Inflammatory macrophage treated with lipopolysaccharide for 1 hour (primary cell): Measurements from ENCODE around the gene PKN2.
A peak's percentile ranks its signal among the peaks of the same experiment; 100 is the strongest.
"Not testable (repeated sequence)": the region's sequence is repeated elsewhere in the genome, so short reads cannot be mapped to it uniquely, and the experiment has no call there.

Experiments used
- DNase-seq, 2 donors: peaks; one replicate each; pipeline ENCODE4 v3.0.0-alpha.2; 2020 to 2022

Gene PKN2

GRCh38 chr1:88800382-88801051 lies 116.4 kb downstream of the PKN2 start:
- peak in 1 of 2 donors; percentile 12 for DNase-seq

- peak; percentile 21 to 53 for DNase-seq
These were observed 117.6 kb downstream of the PKN2 start for GRCh38 chr1:88801575-88802208.

GRCh38 chr1:88802404-88802803 lies 118.3 kb downstream of the PKN2 start:
- no peak for DNase-seq

GRCh38 chr1:88802950-88803349 lies 118.9 kb downstream of the PKN2 start:
- no peak for DNase-seq

GRCh38 chr1:88803444-88803843 lies 119.4 kb downstream of the PKN2 start:
- no peak for DNase-seq

GRCh38 chr1:88812366-88812765 lies 128.3 kb downstream of the PKN2 start:
- DNase-seq = no peak

GRCh38 chr1:88813471-88813870 lies 129.4 kb downstream of the PKN2 start:
- no peak for DNase-seq

GRCh38 chr1:88819642-88820041 lies 135.6 kb downstream of the PKN2 start:
- not testable (repeated sequence) for DNase-seq

GRCh38 chr1:88825721-88826120 lies 141.6 kb downstream of the PKN2 start:
- DNase-seq = no peak

- no peak for DNase-seq
These were observed 163.6 kb downstream of the PKN2 start for GRCh38 chr1:88847643-88848042.

- no peak for DNase-seq
These were observed 167.4 kb downstream of the PKN2 start for GRCh38 chr1:88851303-88852063.

- DNase-seq = no peak
These were observed 183.9 kb downstream of the PKN2 start for GRCh38 chr1:88867743-88868521.

GRCh38 chr1:88869644-88870043 lies 185.6 kb downstream of the PKN2 start:
- DNase-seq = not testable (repeated sequence)

- peak in 1 of 2 donors; percentile 26 for DNase-seq
These were observed 189.8 kb downstream of the PKN2 start for GRCh38 chr1:88873737-88874349.

- no peak for DNase-seq
These were observed 191.5 kb downstream of the PKN2 start for GRCh38 chr1:88875595-88875994.

GRCh38 chr1:88876573-88877365 lies 192.7 kb downstream of the PKN2 start:
- no peak for DNase-seq

- DNase-seq = peak in 1 of 2 donors; percentile 59
These were observed 193.3 kb downstream of the PKN2 start for GRCh38 chr1:88877382-88877825.

- DNase-seq = no peak
These were observed 193.8 kb downstream of the PKN2 start for GRCh38 chr1:88877911-88878310.

- no peak for DNase-seq
These were observed 194.7 kb downstream of the PKN2 start for GRCh38 chr1:88878731-88879130.

GRCh38 chr1:88880717-88881116 lies 196.6 kb downstream of the PKN2 start:
- not testable (repeated sequence) for DNase-seq

GRCh38 chr1:88883156-88883555 lies 199.1 kb downstream of the PKN2 start:
- DNase-seq = no peak
